Liver (tissue), 3 donors: ENCODE results near the gene CRYZL1.

Source experiments
- GABPA ChIP-seq, 2 donors: IDR thresholded peaks in 1 of 2; conservative IDR thresholded peaks in 1 of 2; 2 replicates each; pipeline ENCODE4 v1.6.1; 2016; ENCODE audit warnings: antibody characterized with exemption in 2 of 2, mild to moderate bottlenecking in 1 of 2, moderate library complexity in 1 of 2
- HNF4G ChIP-seq: IDR thresholded peaks from 2 replicates; pipeline ENCODE4 v1.6.1; 2016; ENCODE audit warnings: antibody characterized with exemption
- JUND ChIP-seq, 2 donors: IDR thresholded peaks; 2 replicates each; pipeline ENCODE4 v1.6.1; 2016; ENCODE audit warnings: antibody characterized with exemption in 2 of 2
- TF ChIP-seq, protein P1 (sequence below): fragments of 150-350 bp; IDR thresholded peaks from 2 replicates; pipeline ENCODE4 v1.5.1; 2017; ENCODE audit warnings: improper control_type of control experiment, low read depth, low read length; ENCODE audit not compliant: missing input control
- TF ChIP-seq, protein P2 (sequence below): IDR thresholded peaks from 2 replicates; pipeline ENCODE4 v1.6.1; 2016; ENCODE audit warnings: antibody characterized with exemption
- donor health status: healthy.
- donor health status: healthy.

DNA sequence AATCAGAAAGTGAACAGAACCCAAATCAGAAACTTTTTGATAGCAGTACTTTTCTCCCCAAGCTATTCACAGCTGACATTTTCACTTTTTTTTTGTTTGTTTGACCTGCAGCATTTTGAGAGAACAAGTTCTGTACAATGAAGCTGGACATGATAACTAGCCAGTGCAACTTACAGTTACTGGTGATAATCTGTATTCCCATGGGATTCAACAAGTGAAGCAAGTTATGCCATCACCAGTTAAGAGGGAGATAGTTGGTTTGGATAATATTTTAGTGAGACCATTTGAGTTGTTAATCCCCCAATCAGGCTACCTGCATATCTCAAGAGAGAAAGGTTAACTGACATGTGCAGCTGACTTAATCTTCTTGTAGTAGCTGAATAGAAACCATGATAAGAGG lies 80.6 kb downstream of the CRYZL1 start:
- TF ChIP-seq GABPA (IDR thresholded peaks at IDR 0.05 in 1 of 2, conservative IDR thresholded peaks at IDR 0.05 in 1 of 2) (no peak), HNF4G (no peak), JUND (IDR thresholded peaks at IDR 0.05) (no peak)
- TF ChIP-seq, protein P1, sequence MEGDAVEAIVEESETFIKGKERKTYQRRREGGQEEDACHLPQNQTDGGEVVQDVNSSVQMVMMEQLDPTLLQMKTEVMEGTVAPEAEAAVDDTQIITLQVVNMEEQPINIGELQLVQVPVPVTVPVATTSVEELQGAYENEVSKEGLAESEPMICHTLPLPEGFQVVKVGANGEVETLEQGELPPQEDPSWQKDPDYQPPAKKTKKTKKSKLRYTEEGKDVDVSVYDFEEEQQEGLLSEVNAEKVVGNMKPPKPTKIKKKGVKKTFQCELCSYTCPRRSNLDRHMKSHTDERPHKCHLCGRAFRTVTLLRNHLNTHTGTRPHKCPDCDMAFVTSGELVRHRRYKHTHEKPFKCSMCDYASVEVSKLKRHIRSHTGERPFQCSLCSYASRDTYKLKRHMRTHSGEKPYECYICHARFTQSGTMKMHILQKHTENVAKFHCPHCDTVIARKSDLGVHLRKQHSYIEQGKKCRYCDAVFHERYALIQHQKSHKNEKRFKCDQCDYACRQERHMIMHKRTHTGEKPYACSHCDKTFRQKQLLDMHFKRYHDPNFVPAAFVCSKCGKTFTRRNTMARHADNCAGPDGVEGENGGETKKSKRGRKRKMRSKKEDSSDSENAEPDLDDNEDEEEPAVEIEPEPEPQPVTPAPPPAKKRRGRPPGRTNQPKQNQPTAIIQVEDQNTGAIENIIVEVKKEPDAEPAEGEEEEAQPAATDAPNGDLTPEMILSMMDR: no peak
- TF ChIP-seq, protein P2, sequence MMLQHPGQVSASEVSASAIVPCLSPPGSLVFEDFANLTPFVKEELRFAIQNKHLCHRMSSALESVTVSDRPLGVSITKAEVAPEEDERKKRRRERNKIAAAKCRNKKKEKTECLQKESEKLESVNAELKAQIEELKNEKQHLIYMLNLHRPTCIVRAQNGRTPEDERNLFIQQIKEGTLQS: no peak
